T follicular helper cell (primary cell): ENCODE results near the gene THEMIS.
"Not testable (repeated sequence)": the region's sequence is repeated elsewhere in the genome, so short reads cannot be mapped to it uniquely, and the experiment has no call there.

Experiments used
- DNase-seq: peaks from one replicate; pipeline ENCODE4 v3.0.0-alpha.2; 2020; ENCODE audit warnings: low read depth

The THEMIS gene

GRCh38 chr6:127725821-127726220 is 175.0 kb downstream of the THEMIS start:
- no peak for DNase-seq

GRCh38 chr6:127718694-127719093 is 182.2 kb downstream of the THEMIS start:
- DNase-seq = no peak

GRCh38 chr6:127717384-127717783 is 183.5 kb downstream of the THEMIS start:
- DNase-seq = no peak

- no peak for DNase-seq
These were observed 184.4 kb downstream of the THEMIS start for GRCh38 chr6:127716465-127716864.

- no peak for DNase-seq
These were observed 190.2 kb downstream of the THEMIS start for GRCh38 chr6:127710668-127711067.

GRCh38 chr6:127706216-127706615 is 194.6 kb downstream of the THEMIS start:
- DNase-seq = no peak

GRCh38 chr6:127695108-127695507 is 205.8 kb downstream of the THEMIS start:
- DNase-seq = no peak

- no peak for DNase-seq
These were observed 209.7 kb downstream of the THEMIS start for GRCh38 chr6:127691146-127691545.

GRCh38 chr6:127690588-127690987 is 210.3 kb downstream of the THEMIS start:
- DNase-seq = no peak

- DNase-seq = no peak
These were observed 210.8 kb downstream of the THEMIS start for GRCh38 chr6:127690092-127690491.

GRCh38 chr6:127687490-127687889 is 213.4 kb downstream of the THEMIS start:
- not testable (repeated sequence) for DNase-seq

GRCh38 chr6:127686084-127686483 is 214.8 kb downstream of the THEMIS start:
- no peak for DNase-seq

- DNase-seq = no peak
These were observed 216.4 kb downstream of the THEMIS start for GRCh38 chr6:127684501-127684900.
